ENCODE data around the gene CRACR2A.

CRACR2A gene

DNA sequence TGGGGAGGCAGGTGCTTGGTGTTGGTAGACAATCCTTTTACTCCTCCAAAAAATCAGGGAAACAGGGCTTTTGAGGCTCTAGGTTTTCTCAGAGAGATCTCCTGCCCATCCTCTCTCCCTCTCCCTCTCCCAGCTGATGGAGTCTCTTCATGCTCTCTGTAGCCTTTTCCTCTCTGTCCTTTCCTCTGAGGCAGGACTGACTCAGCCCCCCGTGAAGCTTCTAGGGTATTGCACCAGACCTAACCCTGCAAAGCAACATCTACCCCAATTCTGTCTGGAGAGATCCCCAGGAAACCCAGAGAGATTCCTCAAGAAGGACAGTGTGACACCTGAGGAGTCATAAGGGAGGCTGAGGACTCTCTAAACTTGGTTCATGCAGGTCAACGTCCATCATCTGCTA is 66.4 kb downstream of the CRACR2A start:
- no peak for DNase-seq (ENCODE audit: low read depth in 3 of 3, low spot score in 1 of 3)

DNA sequence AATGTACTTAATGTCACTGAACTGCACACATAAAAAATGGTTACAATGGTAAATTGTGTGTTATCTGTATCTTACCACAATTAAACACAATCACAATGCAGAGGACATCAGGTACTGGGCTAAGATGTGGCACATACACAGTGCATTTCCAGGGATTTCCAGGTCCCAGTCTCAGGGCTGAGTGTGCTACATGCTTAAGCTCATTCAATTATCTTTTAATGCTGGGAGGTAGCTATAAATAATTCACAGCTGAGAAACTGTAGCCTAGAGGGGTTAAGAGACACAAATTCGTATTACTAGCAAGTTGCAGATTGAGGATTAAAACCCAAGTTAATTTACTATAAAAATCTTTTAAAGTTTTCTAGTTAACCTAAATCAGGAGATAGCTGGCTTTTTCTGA is 67.1 kb downstream of the CRACR2A start:
- DNase-seq (ENCODE audit: low read depth in 3 of 3, low spot score in 1 of 3): no peak

DNA sequence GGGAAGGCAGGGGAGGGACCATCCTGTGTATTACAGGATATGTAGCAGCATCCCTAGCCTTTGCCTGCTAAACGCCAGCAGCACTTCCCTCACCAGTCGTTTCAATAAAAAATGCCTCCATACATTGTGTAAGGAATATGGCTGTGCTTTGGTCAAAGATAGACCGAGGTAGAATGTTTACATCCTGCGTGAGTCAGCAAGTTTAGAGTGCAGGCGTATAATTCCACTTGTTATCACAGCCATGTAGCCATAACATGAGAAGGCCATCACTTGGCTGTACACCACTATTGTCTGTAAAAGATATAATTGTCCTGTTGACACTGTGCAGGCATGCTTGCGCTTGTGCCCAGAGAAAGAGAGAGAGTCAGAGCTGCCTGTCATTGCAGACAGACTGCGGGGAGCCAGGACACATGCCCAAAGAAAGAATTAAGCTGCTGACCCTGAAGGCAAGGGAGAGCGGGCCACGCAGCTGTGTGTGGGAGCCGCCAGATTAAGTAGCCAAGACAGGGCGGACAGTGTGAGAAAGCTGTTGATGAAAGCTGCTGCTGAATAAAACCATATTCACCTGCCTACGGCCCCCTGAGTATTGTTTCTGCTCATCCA is 68.4 kb downstream of the CRACR2A start:
- DNase-seq (ENCODE audit: low read depth in 3 of 3, low spot score in 1 of 3): no peak

DNA sequence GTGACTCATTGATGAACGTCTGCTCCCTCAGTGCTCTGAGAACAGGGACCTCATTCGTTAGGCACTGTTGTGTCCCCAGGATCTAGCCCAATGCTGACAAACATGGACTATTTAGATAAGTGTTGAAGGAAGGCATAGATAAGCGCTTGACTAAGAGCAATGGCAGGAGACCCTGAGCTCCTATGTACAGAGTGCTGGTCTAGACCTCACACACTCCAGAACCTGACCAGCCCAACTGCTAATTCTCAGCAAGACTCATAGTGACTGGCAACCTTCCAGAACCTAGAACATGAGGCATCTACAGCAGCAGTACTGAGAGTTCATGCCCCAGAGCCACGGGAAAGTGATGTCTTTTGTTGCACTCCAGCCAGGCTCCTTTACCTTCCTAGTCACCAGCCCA is 69.2 kb downstream of the CRACR2A start:
- no peak for DNase-seq (ENCODE audit: low read depth in 3 of 3, low spot score in 1 of 3)

DNA sequence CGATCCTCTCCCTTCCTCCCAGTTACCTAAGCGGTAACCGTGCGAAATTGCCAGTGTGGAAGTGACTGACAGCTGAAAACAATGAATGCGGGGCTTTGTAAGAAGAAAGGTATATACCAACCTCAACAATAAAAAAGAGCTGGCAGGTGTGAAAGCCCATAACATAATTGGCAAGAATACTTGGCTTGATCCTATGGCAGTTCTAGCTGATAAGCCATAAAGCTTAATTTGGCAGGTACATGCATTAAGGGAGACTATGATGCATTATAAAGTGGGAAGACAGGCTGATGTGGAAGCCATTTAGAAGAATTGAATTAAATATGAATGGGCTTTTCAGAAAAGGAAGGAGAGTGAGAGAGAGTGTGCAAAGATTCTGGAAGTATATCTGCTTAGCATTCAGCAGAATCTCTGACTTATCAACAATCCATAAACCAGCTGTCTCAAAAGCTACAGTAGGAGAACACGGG is 71.3 kb downstream of the CRACR2A start:
- no peak for DNase-seq (ENCODE audit: low read depth in 3 of 3, low spot score in 1 of 3)

DNA sequence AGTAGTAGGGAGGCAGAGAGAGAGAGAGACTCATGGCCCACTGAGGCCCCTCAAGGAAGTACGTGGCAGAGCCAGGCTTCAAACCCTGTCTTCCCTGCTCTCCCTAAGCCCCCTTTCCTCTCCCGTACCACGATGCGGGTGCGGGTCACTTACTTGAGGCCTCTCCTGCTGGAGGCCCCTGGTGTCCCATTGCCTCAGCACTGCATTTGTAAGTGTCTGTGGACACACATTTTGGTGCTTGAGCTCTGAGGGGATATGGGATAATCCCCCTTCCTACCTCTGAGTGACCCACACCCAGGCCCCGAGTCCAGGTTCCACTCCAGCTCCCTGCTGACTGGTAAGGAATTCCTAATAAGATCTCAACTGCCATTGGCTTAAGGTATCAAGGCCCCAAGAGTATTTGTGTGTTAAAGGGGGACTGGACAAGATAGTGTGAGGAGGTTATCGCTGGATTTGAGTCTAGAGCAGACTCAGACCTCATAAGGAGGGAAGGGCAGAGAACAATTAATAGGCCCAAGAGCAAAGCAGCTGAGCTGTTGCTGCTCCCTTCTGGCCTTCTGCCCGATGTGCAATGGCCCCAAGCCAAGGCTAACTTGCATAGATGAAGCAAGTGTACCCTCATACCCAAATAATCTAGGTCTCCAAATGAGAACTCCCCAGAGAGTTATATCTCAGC is 71.9 kb downstream of the CRACR2A start:
- DNase-seq (ENCODE audit: low read depth in 3 of 3, low spot score in 1 of 3): no peak

DNA sequence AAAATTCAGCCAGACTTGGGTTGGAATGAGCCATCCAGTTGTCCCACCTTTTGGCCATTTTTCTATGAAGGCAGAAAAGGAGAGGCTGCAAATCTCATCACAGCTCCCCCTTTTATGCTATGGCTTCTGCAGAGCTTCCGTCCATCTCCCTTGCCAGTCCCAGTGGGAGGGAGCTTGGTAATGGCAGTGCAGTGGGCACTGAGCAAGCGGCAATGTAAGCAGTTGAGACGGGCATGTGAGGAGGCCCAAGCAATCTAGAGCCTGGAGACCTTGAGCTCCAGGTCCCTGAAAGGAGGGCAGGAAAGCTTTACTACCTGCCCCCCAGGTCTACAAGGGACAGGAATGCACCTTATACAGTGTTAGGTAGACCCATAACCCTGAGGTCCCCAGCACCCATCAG is 73.1 kb downstream of the CRACR2A start:
- DNase-seq (ENCODE audit: low read depth in 3 of 3, low spot score in 1 of 3): no peak

DNA sequence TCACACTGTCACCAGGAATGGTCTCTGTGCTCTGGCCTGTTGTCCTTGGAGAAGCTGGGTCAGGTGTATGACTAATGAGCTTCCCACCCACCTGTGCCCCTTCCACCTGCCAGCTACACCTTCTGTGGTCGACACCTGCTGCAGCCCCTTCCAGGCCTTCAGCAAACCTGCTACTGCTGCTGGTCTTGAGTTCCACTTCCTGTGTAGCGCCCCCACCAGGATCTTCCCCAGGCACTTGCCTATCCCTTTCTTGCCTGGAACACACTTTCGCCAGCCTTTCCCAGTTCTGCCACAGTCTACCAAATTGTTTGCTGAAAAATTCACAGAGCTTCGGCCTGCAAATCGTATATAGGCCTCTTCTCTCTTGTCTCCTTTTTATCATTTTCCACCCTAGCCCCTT is 75.3 kb downstream of the CRACR2A start:
- no peak for DNase-seq (ENCODE audit: low read depth in 3 of 3, low spot score in 1 of 3)

DNA sequence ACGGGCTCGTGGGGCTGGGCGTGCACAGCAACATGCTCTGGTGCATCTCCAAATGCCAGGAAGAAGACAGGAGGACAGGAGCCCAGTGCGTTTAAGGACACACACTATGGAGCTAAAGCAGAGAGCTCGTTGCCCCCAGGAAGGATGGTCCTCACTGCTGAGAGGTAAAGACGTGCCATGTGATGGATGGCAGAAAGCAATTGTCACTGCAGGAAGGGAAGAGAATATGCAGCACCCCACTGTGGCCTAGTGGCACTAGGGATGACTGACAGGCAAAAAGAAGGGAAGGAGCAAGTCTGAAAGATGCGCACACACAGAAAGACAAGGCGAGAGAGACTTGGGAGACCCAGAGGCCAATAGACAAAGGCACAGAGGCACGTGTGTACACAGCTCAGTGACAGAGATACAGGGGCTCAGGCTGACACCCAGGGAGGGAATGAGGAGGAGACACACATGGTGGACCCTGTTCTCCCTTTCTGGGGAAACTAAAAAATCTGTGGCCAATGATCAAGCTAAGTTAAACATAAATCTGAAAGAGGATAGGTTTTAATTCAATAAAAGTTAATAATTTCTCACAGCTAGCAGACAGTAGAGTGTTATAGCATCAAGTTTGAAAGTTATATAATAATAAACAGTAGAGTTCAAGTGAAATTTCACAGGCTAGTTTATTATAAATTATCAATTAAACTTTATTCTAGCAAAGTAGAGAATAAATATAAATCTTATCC is 78.8 kb downstream of the CRACR2A start:
- DNase-seq (ENCODE audit: low read depth in 3 of 3, low spot score in 1 of 3): no peak

DNA sequence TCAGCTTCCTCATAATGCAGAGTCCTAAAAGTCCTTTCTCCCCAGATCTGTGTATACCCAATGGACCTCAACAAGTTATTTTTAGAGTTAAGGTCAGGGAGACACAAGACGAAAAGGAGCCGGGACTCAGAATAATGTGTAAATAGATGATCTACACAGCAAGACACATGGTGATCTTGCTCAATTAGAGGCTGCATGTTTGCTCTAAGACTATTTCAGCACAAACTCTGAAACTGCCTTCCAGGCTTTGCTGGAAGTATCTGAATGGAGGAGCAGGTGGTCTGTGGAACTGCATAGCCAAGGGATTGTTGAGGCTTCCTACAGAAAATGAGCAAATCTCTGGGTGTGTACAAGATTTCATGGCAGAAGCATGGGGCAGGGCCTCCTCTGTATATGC is 80.8 kb downstream of the CRACR2A start:
- no peak for DNase-seq (ENCODE audit: low read depth in 3 of 3, low spot score in 1 of 3)

DNA sequence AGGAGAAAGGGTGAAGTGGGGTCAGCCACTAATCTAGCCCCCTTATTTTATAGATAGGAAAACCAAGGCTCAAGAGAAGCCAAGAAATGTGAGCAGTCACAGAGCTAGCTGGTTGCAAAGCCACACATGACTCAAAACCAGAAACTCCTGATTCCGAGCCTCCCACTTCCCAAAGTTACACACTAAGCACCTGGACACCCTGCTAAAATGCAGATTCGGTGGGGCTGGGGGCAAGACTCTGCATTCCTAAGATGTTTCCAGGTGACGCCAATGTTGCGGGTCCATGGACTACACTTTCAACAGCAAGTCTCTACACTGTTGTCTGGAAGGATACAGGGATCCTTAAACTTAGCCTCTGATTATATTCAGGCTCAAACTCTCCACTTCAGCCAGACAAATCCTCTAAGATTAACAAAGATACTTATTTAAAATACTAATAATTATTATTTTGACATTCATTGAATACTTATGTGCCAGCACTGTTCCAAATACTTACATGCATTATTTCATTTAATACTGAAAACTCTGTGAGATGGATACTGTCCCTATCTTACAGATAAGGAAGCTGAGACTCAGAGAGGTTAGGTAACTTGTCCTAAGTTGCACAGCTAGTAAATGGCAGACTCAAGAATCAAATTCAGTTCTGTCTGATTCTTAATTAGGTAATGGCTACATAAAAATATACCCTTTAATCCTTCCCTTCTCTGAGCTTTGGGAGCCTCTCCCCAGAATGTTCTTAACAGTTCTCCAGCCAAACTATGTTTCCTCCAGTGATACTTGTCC is 81.4 kb downstream of the CRACR2A start:
- no peak for DNase-seq (ENCODE audit: low read depth in 3 of 3, low spot score in 1 of 3)

DNA sequence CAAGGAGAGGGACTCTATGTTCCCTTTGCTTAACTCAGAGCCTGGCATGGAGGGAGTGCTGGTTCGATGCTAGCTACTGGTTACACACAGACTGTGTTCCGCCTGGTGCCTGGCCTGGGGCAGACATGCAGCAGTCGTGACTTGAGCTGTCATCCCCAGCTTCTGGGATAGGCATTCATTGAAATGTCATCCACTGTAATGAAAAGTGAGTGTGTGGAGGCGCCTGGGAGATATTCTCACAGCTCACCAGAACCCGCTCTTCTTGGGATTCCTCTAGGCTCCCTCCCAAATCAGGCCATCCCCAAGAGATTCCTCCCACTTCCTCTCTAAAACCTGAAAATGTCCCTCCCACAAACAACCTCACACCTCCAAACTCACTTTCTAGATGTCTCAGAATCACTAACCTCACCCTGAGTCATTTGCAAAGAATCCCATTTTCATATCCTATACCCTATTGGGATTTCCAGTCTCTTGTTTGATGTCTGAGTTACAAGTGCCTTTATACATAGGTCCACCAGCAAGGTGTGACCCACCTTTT is 82.8 kb downstream of the CRACR2A start:
- no peak for DNase-seq (ENCODE audit: low read depth in 3 of 3, low spot score in 1 of 3)

DNA sequence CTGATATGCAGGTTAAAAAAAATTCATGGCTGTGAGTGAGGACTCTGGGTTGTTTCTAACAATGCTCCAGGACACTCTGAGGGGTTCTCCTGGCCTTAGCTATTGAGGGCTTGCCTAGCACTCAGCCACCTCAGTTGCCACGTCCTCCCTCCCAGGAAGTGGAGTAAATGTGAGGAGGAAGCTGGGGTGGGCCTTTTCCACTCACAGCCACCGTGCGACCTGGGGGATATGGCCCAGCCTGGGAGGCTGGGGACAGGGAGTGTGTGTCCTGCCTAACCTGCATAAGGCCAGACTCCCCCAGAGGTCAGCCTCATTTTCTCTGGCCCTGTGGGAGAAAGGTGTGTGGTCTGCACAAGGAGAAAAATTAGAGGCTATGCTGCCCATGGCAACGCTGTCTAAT is 83.3 kb downstream of the CRACR2A start:
- no peak for DNase-seq (ENCODE audit: low read depth in 3 of 3, low spot score in 1 of 3)

DNA sequence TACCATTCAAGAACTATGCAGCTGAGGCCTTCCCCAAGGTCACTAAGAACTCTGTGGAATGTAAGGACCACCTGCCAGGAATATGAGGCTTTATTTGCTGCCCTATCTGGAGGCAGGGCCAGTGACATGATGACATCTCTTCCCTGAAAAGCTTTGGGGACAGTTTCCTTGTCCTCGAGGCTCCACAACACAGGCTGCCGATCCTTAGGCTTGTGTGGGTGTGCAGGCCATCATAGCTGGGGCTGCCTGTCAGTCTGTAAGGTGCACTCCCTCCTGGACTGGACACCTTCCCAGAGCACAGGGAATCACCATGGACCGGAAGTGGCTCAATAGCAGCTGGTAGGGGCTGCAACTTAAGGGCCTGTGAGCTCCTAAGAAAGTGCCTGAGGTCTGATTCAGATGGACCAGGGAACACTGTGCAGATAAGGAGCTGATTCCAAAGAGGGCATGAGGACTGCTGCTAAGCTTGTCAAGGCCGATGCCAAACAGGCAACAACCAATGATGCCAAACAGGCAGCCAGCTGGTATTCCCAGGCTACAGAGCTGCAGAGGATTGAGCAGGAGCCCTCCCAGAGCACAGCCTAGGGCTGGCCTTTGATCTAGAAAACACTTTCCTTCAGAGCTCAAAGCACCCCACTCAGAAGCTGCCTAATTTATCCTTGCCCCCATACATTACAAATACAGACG is 84.3 kb downstream of the CRACR2A start:
- DNase-seq (ENCODE audit: low read depth in 3 of 3, low spot score in 1 of 3): no peak

DNA sequence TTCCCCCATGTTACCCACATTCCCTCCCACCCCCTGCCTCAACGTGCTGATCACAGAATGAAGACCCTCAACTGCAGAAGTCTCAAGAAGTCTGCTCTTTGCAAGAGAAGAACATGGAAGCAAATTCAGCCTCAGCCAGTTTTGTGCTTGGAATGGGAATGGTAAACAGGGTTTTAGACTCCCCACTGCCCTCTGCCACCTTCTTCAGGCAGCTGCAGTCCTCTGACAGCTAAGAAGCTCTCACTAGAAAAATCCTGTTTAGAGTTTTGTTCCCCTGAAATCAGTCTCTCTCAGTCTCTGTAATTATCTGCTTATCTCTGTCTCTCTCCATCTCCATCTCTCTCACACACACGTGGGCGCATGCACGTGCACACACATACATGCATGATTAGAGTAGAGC is 85.4 kb downstream of the CRACR2A start:
- DNase-seq (ENCODE audit: low read depth in 3 of 3, low spot score in 1 of 3): no peak

DNA sequence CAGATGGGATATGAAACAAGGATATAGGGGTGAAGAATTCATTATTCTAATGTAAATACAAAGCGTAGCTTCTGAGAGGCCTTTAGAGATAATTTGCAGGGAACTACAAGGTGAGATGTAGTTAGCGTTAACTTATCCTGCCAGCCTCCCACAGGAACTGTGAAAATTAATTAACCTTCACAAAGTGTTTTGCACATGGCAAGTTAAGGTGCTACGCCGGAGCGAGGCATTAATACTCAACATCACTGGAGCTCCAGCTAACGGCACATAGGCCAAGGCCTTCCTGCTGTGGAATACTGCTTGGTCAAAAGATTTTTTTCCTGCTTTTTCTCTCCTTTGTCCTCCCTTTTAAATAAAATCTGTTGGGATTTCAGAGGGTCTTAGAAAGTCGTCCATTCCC is 86.5 kb downstream of the CRACR2A start:
- no peak for DNase-seq (ENCODE audit: low read depth in 3 of 3, low spot score in 1 of 3)

DNA sequence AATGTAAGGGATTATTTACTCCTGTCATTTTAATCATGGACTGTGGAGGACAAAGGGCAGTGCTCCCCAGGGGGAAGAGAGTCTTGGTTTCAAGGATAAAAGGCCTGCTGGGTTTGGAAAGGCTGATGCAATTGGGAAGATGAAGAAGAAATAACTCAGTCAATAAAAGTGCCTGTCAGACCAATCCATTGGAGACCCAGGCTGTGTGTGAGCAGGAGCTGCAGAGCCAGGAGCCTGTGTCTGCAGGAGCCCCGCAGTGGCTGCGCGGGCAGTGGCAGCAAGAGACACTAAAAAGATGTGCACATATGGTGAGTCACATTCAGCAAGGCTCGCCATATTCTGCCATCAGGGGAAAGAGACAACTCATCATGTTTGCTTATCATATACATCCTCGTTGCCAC is 90.4 kb downstream of the CRACR2A start:
- no peak for DNase-seq (ENCODE audit: low read depth in 3 of 3, low spot score in 1 of 3)

DNA sequence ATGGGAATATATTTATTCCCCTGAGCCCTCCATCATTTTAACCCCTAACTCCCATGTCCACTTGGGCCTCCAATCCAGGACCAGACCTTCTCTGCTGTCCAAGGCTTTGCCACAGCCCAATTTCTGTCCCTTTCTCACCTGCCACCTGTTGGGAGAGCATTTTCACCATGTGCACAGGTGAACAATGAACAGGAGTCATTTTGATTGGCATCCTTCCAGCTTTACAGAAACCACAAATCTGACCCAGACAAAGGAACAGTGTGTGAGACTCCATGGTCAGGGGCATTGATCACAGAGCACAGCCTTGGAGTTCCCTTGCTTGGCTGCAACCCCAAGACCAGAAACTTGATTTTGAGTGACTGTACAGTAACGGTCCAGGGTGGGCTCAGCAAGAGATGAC is 91.9 kb downstream of the CRACR2A start:
- no peak for DNase-seq (ENCODE audit: low read depth in 3 of 3, low spot score in 1 of 3)

DNA sequence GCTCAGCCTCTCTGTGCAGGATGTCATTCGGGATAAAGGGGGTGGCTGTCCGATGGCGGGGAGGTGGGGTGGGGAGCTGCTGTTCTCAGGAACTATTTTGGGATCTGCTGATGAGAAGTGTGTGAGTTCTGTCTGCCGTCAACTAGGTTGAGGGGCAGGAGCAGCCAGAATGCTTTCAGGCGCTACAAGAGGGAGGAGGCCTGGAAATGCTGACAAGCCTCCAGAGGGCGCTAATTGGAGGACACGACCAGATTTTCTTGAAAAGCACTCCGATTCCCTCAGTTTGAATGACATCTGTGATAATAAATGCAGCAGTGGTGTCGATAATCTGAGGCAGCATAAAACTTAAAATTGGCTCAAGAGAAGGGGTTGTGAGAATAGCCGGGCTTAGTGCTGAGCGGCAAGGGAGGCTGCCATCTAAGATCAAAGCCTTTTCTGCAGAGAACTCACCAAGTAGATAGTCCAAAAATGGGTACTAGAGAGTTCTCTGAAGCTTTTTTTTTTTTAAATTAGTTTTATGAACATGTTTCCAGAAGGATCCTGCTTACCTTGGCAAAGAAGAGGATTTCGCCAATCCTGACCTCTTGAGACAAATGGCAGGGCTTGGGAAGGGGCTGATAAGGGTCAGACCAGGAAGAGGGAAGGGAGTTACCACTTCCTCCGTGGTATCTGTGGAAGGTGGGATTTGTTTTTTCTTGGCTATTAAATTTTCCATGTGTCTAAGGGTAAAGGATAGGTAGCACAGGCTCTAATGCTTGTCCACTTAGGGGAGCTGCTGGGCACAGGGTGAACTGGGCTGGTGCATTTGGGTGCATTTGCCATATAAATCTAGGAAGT is 94.4 kb downstream of the CRACR2A start:
- no peak for DNase-seq (ENCODE audit: low read depth in 3 of 3, low spot score in 1 of 3)

Measured in stimulated activated CD4-positive, alpha-beta T cell treated with anti-CD3 and anti-CD28 coated beads, TNF-alpha, amount 100 ng/mL, for 1 hour (primary cell).